Cardiac fibroblast (primary cell): ENCODE results near the gene CYP11A1.

ENCODE experiments used
- DNase-seq, 2 donors: peaks; one replicate each; pipeline versions ENCODE4 v3.0.0 to v3.0.0-alpha.2; 2010; ENCODE audit warnings: low read depth in 2 of 2
- H3K4me3 ChIP-seq, 2 donors: replicated peaks in 1 of 2; 1 replicate in 1 of 2; 2 replicates in 1 of 2; pipeline ENCODE4 v1.5.1; 2011; ENCODE audit warnings: low read depth in 2 of 2, low read length in 2 of 2, mild to moderate bottlenecking in 2 of 2, moderate library complexity in 1 of 2
- TF ChIP-seq, protein P1 (sequence below): IDR thresholded peaks from one replicate; pipeline ENCODE4 v1.5.1; 2011; ENCODE audit warnings: low read depth, mild to moderate bottlenecking, low read length, inconsistent platforms

Gene CYP11A1

DNA sequence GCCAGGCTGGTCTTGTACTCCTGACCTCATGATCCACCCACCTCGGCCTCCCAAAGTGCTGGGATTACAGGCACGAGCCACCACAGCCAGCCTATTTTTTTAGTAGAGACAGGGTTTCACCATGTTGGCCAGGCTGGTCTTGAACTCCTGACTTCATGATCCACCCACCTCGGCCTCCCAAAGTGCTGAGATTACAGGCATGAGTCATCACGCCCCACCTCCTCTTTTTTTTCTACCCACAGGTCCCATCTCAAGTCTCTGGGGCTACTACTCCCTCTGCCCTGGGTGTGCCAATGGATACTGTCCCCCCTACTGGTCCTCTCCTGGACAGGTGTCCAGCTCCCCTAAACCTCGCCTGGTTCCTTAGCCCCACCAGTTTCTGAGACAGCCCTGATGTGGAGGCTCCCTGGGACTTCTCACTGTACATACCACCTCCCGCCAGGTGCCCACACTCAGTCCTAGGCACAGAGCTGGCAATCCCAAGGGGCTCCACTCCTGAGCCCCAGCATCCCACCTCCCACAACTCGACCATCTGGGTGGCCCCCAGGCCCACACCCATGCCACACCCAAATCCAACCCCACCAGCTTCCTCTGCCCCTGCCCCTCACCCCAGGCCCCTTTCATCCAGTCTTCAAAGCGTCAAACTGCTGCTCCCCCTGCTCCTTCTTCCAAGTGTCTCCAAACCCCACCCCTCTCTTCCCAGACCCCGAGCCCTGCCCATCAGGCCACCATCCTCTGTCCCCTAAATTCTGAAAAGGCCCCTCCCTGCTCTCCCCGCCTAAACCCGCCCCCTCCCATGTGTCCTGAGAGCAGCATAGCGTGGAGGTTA is 13.1 kb upstream of the CYP11A1 start:
- DNase-seq = no peak
- TF ChIP-seq, protein P1, sequence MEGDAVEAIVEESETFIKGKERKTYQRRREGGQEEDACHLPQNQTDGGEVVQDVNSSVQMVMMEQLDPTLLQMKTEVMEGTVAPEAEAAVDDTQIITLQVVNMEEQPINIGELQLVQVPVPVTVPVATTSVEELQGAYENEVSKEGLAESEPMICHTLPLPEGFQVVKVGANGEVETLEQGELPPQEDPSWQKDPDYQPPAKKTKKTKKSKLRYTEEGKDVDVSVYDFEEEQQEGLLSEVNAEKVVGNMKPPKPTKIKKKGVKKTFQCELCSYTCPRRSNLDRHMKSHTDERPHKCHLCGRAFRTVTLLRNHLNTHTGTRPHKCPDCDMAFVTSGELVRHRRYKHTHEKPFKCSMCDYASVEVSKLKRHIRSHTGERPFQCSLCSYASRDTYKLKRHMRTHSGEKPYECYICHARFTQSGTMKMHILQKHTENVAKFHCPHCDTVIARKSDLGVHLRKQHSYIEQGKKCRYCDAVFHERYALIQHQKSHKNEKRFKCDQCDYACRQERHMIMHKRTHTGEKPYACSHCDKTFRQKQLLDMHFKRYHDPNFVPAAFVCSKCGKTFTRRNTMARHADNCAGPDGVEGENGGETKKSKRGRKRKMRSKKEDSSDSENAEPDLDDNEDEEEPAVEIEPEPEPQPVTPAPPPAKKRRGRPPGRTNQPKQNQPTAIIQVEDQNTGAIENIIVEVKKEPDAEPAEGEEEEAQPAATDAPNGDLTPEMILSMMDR = no peak
- H3K4me3 ChIP-seq = no peak overlapping the region

- H3K4me3 ChIP-seq = no peak overlapping the region
- DNase-seq = peak; percentile 53 to 67
- TF ChIP-seq, protein P1 = no peak
Observed at GRCh38 chr15:74378848-74379247, 11.4 kb upstream of the CYP11A1 start.

- no peak for DNase-seq
- H3K4me3 ChIP-seq = no peak overlapping the region
- TF ChIP-seq, protein P1 = no peak
Observed at GRCh38 chr15:74377831-74378766, 10.7 kb upstream of the CYP11A1 start.

- no peak overlapping the region for H3K4me3 ChIP-seq
- TF ChIP-seq, protein P1 = no peak
- DNase-seq = no peak
Observed at GRCh38 chr15:74376825-74377581, 9.6 kb upstream of the CYP11A1 start.

DNA sequence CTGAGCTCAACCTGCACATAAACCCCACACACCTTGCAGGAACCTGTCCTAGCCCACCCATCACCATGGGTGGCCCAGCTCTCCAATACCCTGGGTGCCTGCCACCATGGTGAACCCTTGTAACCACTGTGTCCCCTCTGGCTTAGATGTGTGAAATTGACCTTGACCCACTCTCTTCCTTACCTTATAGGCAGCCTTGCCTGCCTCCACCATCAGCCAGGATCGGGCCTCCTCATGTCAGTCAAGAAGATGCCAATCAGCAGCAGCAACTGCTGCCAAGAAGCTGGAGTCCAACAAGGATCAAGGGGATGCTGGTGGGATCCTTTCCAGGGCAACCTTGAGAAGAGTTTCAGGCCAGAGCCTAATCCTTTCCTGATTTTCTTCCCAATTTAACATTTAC is 8.8 kb upstream of the CYP11A1 start:
- TF ChIP-seq, protein P1 = no peak
- no peak overlapping the region for H3K4me3 ChIP-seq
- DNase-seq = no peak

DNA sequence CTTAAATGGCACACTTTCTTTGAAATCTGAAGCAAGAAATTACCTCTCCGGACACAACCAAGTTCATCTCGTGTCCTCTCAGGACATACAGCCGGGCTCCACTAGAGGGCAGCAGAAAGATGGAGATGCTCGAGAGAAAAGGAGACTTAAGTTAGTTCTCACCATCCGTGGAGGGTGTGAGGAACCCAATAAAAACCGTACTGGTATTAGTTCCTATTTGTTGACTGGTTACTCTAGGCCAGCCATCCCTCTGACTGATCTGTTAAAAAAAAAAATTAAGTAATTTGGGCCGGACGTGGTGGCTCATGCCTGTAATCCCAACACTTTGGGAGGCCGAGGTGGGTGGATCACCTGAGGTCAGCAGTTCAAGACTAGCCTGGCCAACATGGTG is 7.9 kb upstream of the CYP11A1 start:
- TF ChIP-seq, protein P1 = peak; percentile 91
- no peak overlapping the region for H3K4me3 ChIP-seq
- DNase-seq = peak; percentile 89
